Tibial nerve (tissue), 4 donors: Measurements from ENCODE around the gene TSSC4. TPM values are rescaled to one million over a fixed set of nuclear protein-coding genes. Genes with fewer than 3 reads are reported as not detected.

Experiments
- DNase-seq, 2 donors: peaks; one replicate each; pipeline ENCODE4 v3.0.0-alpha.2; 2019; ENCODE audit warnings: low spot score in 2 of 2
- H3K27ac ChIP-seq, 4 donors: fragments of 200-600 bp; sonication (generic) in 3 of 4; one replicate each; pipeline ENCODE4 v1.5.1; 2017 to 2019; ENCODE audit warnings: mild to moderate bottlenecking in 1 of 4
- H3K27me3 ChIP-seq, 2 donors: fragments of 200-600 bp; sonication (generic) in 1 of 2; one replicate each; pipeline versions ENCODE4 v1.5.1 to v1.6.0; 2017 to 2019
- H3K36me3 ChIP-seq, 3 donors: fragments of 200-600 bp; sonication (generic); one replicate each; pipeline ENCODE4 v1.5.1; 2018 to 2019
- H3K4me1 ChIP-seq, 4 donors: fragments of 200-600 bp; sonication (generic) in 3 of 4; one replicate each; pipeline ENCODE4 v1.5.1; 2017 to 2019
- H3K4me3 ChIP-seq, 4 donors: fragments of 200-600 bp; sonication (generic) in 3 of 4; one replicate each; pipeline ENCODE4 v1.5.1; 2017 to 2019; ENCODE audit warnings: mild to moderate bottlenecking in 1 of 4, moderate library complexity in 1 of 4
- H3K9me3 ChIP-seq, 4 donors: fragments of 200-600 bp; sonication (generic) in 3 of 4; one replicate each; pipeline ENCODE4 v1.5.1; 2017 to 2019
- EP300 ChIP-seq, 2 donors: sonication (generic); formaldehyde crosslinking; IDR thresholded peaks; one replicate each; pipeline ENCODE4 v1.6.1; 2017; ENCODE audit warnings: antibody characterized with exemption in 2 of 2, mild to moderate bottlenecking in 1 of 2
- POLR2A ChIP-seq, 2 donors: fragments of 450-650 bp; IDR thresholded peaks; one replicate each; pipeline ENCODE4 v1.6.1; 2017; ENCODE audit warnings: antibody characterized with exemption in 2 of 2, mild to moderate bottlenecking in 2 of 2, moderate library complexity in 2 of 2
- WGBS, 2 donors: methylation state at CpG; one replicate each; pipeline ENCODE4 v1.1.5; 2018; 5-methylcytosine and 5-hydroxymethylcytosine counted together
- total RNA-seq, 4 donors: library from RNA; depleted of rRNA; stranded (reverse); fragments of >200 nt; gene quantifications; one replicate each; pipeline ENCODE4 v1.1.0, GENCODE V29; 2016
- TF ChIP-seq, protein P1 (sequence below), 5 experiments: fragments of 200-600 bp in 3 of 5; fragments of 450-650 bp in 2 of 5; sonication (generic) in 3 of 5; IDR thresholded peaks; one replicate each; pipeline ENCODE4 v1.5.1; 2016 to 2019; ENCODE audit warnings: antibody characterized with exemption in 5 of 5, mild to moderate bottlenecking in 3 of 5, moderate library complexity in 2 of 5

The TSSC4 gene
- total RNA-seq, 4 donors from 2014 or later: 44.8 to 54.3 (median 49.1) TPM

DNA sequence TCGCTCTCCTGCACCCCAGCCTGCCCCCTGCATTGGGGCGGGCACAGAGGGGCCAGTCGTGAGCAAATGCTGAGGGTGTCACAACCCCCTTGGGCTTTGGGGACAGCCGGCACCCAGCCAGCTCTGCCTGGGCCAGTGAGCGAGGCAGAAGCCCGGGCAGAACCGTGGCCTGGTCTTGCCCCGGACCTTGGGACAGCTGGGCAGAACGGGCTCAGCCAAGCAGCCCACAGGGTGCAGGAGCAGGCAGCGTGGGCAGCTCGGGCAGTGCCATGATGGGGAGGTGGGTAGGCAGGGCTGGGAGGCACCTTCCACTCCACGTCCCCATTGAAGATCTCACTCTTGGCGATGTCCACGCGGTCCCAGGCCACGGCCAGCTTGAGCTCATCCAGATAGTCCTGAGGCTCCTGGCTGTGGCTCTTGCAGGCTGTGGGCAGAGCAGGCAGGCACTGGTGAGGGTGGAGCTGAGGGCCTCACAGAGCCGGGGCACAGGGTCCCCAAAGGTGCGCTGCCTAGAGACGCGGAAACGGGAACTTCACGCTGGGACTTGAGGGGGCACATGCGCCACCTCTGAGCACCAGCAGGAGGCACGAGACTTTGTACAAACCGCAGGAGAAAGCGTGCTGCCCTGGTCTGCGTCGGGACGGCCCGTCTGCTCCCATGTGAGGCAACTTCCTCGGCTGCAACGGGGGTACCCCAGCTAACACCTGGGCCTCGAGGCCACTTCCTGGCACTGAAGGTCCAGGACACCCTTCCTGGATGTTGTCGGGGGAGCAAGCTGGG is 15.2 kb downstream of the TSSC4 start:
- Histone ChIP-seq H3K36me3 (no peaks in the 10 kb centered on the region), H3K27ac (no peak overlapping the region), H3K4me3 (no peak overlapping the region), H3K4me1 (peaks cover 0 to 15% (median 4%) of the 10 kb centered on the region in 4 donors), H3K27me3 (no peaks in the 10 kb centered on the region), H3K9me3 (no peaks in the 10 kb centered on the region)
- WGBS, 2 donors: 78 to 86% methylated on average over 21 to 28 of the region's 34 CpGs
- no peak for DNase-seq
- TF ChIP-seq POLR2A (IDR thresholded peaks at IDR 0.05) (no peak), EP300 (IDR thresholded peaks at IDR 0.05) (no peak)
- TF ChIP-seq, protein P1, sequence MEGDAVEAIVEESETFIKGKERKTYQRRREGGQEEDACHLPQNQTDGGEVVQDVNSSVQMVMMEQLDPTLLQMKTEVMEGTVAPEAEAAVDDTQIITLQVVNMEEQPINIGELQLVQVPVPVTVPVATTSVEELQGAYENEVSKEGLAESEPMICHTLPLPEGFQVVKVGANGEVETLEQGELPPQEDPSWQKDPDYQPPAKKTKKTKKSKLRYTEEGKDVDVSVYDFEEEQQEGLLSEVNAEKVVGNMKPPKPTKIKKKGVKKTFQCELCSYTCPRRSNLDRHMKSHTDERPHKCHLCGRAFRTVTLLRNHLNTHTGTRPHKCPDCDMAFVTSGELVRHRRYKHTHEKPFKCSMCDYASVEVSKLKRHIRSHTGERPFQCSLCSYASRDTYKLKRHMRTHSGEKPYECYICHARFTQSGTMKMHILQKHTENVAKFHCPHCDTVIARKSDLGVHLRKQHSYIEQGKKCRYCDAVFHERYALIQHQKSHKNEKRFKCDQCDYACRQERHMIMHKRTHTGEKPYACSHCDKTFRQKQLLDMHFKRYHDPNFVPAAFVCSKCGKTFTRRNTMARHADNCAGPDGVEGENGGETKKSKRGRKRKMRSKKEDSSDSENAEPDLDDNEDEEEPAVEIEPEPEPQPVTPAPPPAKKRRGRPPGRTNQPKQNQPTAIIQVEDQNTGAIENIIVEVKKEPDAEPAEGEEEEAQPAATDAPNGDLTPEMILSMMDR (IDR thresholded peaks at IDR 0.05): no peak

DNA sequence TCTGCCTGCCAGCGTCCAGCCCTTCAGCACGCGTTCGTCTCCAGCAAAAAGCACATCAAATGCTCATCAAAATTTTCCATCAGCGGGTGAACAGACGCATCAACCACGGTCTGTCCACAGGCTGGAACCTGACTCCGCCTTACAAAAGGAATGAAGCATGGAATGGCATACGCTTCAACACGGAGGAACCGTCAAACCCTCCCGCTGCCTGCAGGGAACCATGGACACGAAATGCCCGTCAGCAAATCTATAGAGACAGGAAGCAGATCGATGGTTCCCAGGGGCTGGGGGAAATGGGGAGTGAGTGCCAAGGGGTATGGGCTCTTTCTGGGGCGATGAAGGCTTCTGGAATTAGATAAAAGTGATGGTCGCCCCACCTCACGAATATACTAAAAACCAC is 16.2 kb downstream of the TSSC4 start:
- no peak for DNase-seq

DNA sequence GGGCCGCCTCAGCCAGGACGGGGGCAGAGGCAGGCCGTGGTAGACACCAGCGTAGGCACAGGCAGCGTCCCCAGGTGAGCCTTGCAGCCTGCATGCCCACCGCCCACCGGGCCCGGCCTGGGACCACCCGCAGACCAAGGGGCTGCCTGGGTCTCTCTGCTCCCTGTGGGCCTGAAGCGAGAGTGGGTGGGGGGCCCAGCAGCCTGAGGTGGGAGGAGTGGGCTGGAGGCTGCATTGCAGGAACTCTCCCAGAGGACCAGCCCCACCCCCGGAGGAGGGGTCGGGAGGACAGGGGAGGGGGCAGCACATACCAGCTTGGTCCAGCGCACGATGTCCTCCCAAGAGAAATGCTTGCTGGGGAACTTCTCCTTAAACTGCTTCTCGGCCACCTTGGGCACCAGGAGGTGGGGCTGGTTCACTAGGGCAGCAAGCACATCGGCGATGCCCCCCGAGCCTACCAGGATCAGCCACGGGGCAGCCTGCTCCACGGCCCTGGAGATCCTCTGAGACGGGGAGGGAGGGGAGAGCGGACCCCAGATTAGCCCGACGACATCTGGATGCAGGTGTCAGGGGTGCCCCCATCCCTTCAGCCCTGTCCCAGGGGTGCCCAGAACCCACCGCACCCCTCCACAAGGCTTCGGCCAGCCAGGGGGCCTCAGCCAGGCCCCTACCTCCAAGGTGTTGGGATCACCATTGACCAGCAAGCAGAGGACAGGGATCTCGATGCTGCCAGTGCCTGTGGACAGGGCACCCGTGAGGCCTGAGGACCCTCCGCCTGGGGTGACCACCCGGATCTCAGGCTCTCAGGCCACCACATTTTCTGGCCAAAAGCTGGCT is 17.5 kb downstream of the TSSC4 start:
- WGBS, 2 donors: 77 to 84% methylated on average over 17 to 24 of the region's 30 CpGs
- H3K27ac ChIP-seq: no peak overlapping the region
- TF ChIP-seq POLR2A (IDR thresholded peaks at IDR 0.05): no peak
- H3K4me3 ChIP-seq: no peak overlapping the region
- no peak for DNase-seq
- H3K36me3 ChIP-seq: no peaks in the 10 kb centered on the region
- peaks cover 0 to 4% of the 10 kb centered on the region in 2 donors for H3K27me3 ChIP-seq
- no peaks in the 10 kb centered on the region for H3K9me3 ChIP-seq
- peaks cover 0 to 15% (median 4%) of the 10 kb centered on the region in 4 donors for H3K4me1 ChIP-seq

More for the DNA sequence above, 16.2 kb downstream of the TSSC4 start:
- H3K4me1 ChIP-seq: peaks cover 0 to 15% (median 4%) of the 10 kb centered on the region in 4 donors
- no peaks in the 10 kb centered on the region for H3K9me3 ChIP-seq
- no peak for TF ChIP-seq POLR2A (IDR thresholded peaks at IDR 0.05)
- TF ChIP-seq, protein P1 (IDR thresholded peaks at IDR 0.05): no peak
- no peak for TF ChIP-seq EP300 (IDR thresholded peaks at IDR 0.05)
- H3K27me3 ChIP-seq: peaks cover 0 to 4% of the 10 kb centered on the region in 2 donors
- H3K36me3 ChIP-seq: no peaks in the 10 kb centered on the region
- no peak overlapping the region for H3K4me3 ChIP-seq
- H3K27ac ChIP-seq: no peak overlapping the region
- WGBS, 2 donors: 82 to 88% methylated on average over 18 of the region's 18 CpGs

DNA sequence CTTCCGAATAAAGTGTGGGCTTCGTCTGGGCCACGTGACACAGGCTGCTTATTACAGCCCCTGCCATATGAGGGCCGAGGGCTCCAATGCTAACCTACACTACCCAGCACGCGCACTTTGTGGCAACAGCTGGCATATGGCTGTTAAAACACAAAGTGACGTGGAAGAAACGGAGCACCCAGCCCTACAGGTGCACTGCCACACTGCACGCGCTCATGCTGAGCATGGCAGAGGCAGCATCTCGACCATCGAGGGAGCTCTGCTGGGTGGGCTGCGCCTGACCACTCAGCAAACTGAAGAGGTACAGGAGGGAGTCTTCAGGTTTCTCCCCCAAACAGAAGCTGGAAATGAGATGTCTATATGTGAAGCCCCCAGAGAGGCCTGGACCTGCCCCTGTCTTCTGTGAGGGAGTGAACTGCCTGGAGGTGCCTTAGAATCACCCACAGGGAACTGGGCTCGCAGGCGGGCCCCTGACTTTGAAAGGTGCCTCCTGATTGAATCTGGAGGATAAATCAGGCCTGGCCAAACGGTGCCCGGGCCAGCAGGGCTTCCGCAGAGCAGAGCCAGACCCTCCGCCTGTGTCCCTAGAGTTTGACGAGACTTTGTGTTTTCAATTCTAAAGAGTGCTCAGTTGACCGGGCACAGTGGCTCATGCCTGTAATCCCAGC is 18.3 kb downstream of the TSSC4 start:
- H3K27me3 ChIP-seq: peaks cover 0 to 4% of the 10 kb centered on the region in 2 donors
- no peaks in the 10 kb centered on the region for H3K36me3 ChIP-seq
- 73 to 90% methylated on average over 20 of the region's 21 CpGs for WGBS, 2 donors
- H3K27ac ChIP-seq: no peak overlapping the region
- H3K4me3 ChIP-seq: no peak overlapping the region
- H3K4me1 ChIP-seq: peaks cover 0 to 15% (median 4%) of the 10 kb centered on the region in 4 donors
- no peak for TF ChIP-seq EP300 (IDR thresholded peaks at IDR 0.05)
- TF ChIP-seq POLR2A (IDR thresholded peaks at IDR 0.05): no peak
- TF ChIP-seq, protein P1 (IDR thresholded peaks at IDR 0.05): no peak
- H3K9me3 ChIP-seq: no peaks in the 10 kb centered on the region
- no peak for DNase-seq

DNA sequence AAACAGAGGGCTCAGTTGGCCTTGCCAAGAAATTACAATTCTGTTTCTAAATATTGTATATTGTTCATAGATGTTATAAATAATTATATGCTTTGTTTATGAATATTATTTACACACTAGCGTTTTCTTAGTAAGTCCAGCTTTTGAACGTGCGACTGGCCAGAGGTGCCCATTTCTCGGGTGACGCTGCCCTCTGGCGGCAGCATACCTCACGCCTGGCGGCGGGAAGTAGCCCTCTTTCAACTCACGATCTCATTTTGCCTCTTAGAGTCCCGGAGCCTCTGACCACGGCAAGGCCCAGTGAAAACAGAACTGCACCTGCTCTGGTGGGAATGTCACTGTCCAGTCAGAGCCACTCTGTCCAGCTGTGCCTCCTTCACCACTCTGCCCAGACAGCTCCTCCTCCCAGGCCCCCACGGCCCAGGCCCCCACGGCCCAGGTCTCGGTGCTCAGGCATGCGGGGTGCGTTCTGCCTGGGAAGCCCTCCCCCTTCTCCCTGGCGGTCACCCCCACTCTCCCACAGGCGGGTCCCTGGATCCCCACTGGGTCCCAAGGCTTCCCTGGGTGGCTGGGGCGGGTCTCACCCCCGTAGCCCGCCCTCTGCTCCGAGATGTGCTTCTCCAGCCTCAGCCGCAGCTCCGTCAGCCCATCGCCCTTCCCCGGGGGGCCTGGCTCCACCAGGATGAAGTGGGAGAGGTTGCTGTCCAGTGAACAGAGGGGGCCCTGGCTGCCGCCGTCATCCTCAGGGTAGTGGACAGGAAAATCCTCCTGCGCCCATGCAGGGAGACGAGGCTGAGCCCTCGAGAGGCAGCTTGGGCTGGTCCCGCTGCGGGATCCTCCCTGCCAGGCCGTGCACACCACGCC is 19.3 kb downstream of the TSSC4 start:
- DNase-seq: peak; percentile 76 to 78
- peaks cover 0 to 15% (median 4%) of the 10 kb centered on the region in 4 donors for H3K4me1 ChIP-seq
- no peaks in the 10 kb centered on the region for H3K36me3 ChIP-seq
- H3K4me3 ChIP-seq: no peak overlapping the region
- no peaks in the 10 kb centered on the region for H3K9me3 ChIP-seq
- TF ChIP-seq POLR2A (IDR thresholded peaks at IDR 0.05) (no peak), EP300 (IDR thresholded peaks at IDR 0.05) (peak in 1 of 2 donors; percentile 29)
- TF ChIP-seq, protein P1 (IDR thresholded peaks at IDR 0.05): peak; percentile 75 to 91 (median 83)
- 45 to 52% methylated on average over 25 to 31 of the region's 36 CpGs for WGBS, 2 donors
- peak overlapping the region in 1 of 4 donors; percentile 35 for H3K27ac ChIP-seq
- peaks cover 0 to 4% of the 10 kb centered on the region in 2 donors for H3K27me3 ChIP-seq
